HG03460 (cell line): ENCODE measurements around the gene PTGES3L.
"Not testable (repeated sequence)": the region's sequence is repeated elsewhere in the genome, so short reads cannot be mapped to it uniquely, and the experiment has no call there.

Source experiments
- ATAC-seq: cut with Tn5 transposase; IDR thresholded peaks from one replicate; pipeline ENCODE4 v1.9.1; 2021; ENCODE audit not compliant: unreplicated experiment

Gene PTGES3L

GRCh38 chr17:43014649-43015542 lies 35.0 kb upstream of the PTGES3L start:
- no peak for ATAC-seq

GRCh38 chr17:43014020-43014648 lies 34.3 kb upstream of the PTGES3L start:
- ATAC-seq: no peak

- ATAC-seq: no peak
Observed at GRCh38 chr17:43013296-43013695, 33.4 kb upstream of the PTGES3L start.

DNA sequence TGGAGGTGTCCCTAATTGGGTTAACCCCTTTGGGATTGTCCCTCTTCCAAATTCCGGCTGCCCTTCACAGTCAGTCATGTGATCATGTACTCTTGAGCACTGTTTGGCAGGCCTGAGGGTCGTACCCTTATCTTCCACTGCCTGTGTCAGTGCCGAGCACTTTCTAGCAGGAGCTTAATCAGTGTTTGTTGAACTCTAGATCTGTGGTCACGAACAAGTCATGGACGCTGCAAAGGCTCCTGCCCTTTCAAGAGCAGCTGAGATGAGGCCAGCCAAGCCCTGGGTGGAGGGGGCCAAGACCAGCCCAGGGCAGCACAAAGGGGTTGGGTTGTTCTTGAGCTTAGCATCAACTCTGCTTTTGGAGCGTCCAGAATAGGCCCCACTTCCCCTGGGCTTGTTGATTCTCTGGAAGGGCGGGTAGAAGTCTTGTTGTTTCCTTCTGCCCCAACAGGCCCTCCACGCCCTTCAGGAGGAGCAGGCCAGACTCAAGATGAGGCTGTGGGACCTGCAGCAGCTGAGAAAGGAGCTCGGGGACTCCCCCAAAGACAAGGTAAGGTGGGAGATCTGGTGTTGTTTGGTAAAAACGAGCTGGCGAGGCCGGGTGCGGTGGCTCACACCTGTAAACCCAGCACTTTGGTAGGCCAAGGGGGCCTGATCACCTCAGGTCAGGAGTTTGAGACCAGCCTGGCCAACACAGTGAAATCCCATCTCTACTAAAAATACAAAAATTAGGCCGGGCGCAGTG lies 32.0 kb upstream of the PTGES3L start:
- no peak for ATAC-seq

DNA sequence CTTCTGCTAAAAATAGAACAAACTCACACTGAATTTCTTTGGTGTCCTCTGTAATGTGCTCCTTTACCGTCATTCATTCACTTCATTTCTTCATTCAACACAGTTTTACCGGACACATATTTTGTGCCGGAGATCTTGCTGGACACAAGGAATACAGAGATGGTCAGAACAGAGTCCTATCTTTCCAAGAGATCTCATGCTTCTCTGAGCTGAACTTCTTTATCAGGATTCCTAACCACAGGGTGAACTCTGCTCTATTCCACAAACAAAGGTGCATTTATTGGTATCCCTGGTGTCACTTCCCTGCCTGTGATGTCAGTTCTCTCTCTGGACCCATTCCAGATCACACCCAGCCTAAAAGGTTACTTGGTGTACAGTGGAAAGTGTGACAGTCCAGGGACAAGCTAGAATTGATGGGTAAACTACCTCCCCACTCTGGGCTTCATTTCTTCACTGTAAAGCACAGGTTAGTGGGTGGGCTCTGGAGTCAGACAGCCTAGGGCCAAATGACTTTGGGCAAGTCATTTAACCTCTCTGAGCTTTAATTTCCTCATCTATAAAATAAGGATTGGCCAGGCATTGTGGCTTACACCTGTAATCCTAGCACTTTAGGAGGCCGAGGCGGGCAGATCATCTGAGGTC lies 30.9 kb upstream of the PTGES3L start:
- ATAC-seq: no peak

- ATAC-seq: peak; percentile 82
Observed at GRCh38 chr17:43006639-43007551, 27.0 kb upstream of the PTGES3L start, which contains the start of gene IFI35. IFI35 (plus strand) TSS chr17:43006784; CDS start chr17:43006948, 164 bp downstream.

GRCh38 chr17:43003542-43004172 lies 23.8 kb upstream of the PTGES3L start:
- no peak for ATAC-seq

DNA sequence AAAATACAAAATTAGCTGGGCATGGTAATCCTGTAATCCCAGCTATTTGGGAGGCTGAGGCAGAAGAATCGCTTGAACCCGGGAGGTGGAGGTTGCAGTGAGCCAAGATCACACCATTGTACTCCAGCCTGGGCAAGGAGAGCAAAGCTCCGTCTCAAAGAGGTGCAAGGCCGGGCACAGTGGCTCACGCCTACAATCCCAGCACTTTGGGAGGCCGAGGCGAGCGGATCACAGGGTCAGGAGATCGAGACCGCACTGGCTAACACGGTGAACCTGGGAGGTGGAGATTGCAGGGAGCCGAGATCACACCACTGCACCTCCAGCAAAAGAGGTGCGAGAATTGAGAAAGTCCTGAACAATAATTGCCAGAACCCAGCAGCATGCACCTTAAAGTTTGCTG lies 21.0 kb upstream of the PTGES3L start:
- ATAC-seq: not testable (repeated sequence)

GRCh38 chr17:42999003-42999525 lies 19.2 kb upstream of the PTGES3L start:
- no peak for ATAC-seq

DNA sequence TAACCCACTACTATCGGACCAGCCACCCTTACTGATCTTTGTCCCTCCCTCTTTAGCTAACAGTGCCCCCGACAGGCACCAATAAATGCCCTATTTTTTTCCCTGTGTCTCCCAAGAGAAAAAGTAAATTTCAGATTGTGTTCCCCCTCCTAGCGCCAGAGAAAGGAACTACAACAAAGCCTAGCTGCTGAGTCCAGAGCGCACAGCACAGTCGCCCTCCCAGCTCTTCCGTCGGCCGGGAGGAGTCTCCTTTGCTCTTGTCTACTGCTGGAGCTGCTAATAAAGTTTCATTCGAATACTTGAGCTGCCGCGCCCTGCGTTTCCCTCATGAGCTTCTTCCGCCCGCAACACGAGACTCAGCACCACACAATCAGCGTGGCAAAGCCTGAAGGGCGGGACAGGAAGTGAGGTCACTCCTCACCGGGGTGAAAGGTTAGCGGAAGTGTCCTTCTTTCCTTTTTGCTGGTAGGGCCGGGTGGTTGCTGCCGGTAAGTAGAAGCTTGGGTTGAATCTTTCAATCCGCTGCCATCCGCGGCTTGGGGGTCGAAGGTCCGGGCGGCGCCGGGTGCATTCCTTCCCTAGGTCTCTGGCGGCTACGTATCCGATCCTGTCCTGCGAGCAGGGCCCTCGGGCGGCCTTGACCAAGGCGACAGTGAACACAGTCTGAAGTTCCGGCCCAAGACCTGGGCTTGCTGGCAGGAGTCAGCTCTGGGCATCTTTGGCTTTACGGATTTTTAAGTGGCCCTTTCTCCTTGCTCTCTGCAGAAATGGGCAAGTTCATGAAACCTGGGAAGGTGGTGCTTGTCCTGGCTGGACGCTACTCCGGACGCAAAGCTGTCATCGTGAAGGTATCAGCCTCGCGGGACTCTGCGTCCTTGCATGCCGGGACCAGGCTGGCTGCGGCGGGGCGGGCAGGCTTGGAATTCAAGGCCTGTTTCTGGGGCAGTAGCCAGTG lies 18.4 kb upstream of the PTGES3L start, which contains the start of gene RPL27:
Gene RPL27 (plus strand): TSS at position 436 of the 955 bp plus-strand sequence. CDS start 332 bp downstream, at position 768.
- peak; percentile 90 for ATAC-seq

- no peak for ATAC-seq
Observed at GRCh38 chr17:42997390-42997983, 17.6 kb upstream of the PTGES3L start.

DNA sequence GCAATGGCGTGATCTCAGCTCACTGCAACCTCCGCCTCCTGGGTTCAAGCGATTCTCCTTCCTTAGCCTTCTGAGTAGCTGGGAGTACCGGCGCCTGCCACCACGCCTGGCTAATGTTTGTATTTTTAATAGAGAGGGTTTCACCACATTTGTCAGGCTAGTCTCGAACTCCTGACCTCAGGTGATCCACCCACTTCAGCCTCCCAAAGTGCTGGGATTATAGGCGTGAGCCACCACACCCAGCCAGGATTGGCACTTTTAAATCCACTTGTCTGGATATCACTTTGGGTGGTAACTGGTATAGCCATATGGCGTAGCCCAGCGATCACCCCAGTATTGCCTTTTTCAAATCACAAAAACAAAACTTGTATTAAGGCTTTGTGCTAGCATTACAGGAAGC lies 14.0 kb upstream of the PTGES3L start:
- ATAC-seq: not testable (repeated sequence)

GRCh38 chr17:42992872-42993271 lies 13.0 kb upstream of the PTGES3L start:
- ATAC-seq: no peak

DNA sequence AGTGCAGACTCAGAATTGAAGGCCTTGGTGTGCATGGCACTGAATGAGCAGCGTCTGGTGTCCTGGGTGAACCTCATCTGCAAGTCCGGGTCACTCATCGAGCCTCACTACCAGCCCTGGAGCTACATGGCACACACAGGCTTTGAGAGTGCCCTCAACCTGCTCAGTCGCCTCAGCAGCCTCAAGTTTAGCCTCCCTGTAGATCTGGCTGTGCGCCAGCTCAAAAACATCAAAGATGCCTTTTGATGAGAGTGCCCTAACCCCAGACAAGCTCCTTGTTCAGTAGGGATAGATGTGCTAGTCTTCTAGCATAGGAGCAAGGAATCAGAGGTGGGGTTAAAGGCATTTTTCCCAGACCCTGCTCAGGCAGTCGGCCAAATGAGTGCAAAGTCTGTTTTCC lies 11.6 kb upstream of the PTGES3L start:
- no peak for ATAC-seq

DNA sequence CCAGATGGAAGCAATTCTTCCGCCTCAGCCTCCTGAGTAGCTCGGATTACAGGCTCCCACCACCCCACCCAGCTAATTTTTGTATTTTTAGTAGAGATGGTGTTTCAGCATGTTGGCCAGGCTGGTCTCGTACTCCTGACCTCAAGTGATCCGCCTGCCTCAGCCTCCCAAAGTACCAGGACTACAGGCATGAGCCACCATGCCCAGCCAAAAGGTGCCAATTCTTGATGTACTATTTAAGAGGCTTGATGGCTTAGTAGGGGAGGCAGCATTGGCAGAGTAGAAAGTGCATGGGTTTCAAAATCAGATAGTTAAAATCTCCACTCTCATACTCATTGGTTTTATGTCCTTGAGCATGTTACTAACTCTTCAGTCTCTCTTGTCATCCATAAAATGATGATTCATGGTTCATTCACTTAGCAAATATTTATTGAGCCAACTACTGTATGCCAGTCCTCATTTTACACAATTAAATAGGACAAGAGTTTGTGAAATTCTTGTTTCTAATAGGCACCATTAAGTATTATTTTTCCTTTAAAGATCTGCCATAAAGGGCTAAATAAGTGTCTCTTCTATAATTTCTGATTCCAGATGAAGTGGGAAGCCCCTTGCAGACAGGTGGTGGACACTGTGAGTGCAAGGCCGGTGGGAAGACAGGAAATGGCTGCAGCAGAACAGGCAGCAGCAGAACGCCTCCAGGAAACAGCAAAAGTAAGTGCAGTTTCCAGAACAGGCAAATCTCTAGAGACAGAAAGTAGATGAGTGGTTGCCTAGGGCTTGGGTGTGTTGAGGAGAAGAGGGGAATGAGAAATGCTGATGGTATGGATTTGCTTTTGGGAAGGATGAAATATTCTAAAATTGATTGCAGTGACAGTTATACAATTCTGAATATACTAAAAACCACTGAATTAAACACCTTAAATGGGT lies 10.1 kb upstream of the PTGES3L start:
- ATAC-seq: no peak

DNA sequence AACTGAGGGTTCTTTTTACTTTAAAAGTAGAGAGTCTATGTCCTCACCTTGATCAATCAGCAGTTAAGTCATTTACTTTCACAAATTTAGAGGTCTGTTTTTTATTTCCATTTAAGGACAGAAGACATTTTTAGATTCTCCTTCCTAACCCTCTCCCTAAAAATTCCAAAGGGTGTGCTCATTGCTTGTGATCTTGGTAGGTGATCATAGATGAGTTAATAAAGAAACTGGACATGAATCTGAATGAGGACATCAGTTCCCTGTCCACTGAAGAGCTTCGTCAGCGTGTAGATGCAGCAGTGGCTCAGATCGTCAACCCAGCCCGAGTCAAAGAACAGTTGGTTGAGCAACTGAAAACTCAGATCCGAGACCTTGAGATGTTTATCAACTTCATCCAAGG lies 9.3 kb upstream of the PTGES3L start:
- ATAC-seq: no peak

- peak; percentile 56 for ATAC-seq
Observed at GRCh38 chr17:42985225-42985624, 5.3 kb upstream of the PTGES3L start.
